Lower leg skin (tissue), 3 donors: ENCODE results near the gene CNKSR3.

Source experiments
- POLR2A ChIP-seq, 2 donors: fragments of 450-650 bp; IDR thresholded peaks; one replicate each; pipeline ENCODE4 v1.6.1; 2016 to 2017; ENCODE audit warnings: antibody characterized with exemption in 2 of 2, mild to moderate bottlenecking in 1 of 2, moderate library complexity in 1 of 2
- TF ChIP-seq, protein P1 (sequence below), 3 donors: fragments of 450-650 bp; IDR thresholded peaks; one replicate each; pipeline ENCODE4 v1.5.1; 2016; ENCODE audit warnings: antibody characterized with exemption in 3 of 3, mild to moderate bottlenecking in 3 of 3, moderate library complexity in 2 of 3

DNA sequence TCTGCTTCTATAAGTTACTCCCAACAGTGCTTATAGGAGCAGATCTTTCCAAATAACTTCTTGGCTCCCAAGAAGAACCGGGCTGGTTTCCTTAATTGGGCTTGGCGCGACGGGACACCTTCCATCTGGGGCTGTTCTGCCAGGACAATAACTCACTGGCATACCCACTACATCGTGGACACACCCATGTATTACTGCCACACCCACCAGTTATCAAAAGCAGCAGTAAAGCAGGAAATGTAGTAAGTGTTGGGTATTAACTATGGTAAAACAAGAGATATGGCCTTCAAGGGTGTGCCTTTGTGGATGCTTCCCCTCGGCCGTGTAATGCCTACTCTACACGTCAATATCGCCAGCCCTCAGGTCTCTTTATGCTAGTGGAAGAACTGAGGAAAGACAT, 24.7 kb downstream of the CNKSR3 start:
- TF ChIP-seq, protein P1, sequence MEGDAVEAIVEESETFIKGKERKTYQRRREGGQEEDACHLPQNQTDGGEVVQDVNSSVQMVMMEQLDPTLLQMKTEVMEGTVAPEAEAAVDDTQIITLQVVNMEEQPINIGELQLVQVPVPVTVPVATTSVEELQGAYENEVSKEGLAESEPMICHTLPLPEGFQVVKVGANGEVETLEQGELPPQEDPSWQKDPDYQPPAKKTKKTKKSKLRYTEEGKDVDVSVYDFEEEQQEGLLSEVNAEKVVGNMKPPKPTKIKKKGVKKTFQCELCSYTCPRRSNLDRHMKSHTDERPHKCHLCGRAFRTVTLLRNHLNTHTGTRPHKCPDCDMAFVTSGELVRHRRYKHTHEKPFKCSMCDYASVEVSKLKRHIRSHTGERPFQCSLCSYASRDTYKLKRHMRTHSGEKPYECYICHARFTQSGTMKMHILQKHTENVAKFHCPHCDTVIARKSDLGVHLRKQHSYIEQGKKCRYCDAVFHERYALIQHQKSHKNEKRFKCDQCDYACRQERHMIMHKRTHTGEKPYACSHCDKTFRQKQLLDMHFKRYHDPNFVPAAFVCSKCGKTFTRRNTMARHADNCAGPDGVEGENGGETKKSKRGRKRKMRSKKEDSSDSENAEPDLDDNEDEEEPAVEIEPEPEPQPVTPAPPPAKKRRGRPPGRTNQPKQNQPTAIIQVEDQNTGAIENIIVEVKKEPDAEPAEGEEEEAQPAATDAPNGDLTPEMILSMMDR (IDR thresholded peaks at IDR 0.05) = no peak
- TF ChIP-seq POLR2A (IDR thresholded peaks at IDR 0.05) = no peak
